HEK293T (cell line): ENCODE measurements around the gene LRRC59.

Source experiments
- BHLHE40 ChIP-seq: fragments of 450-650 bp; IDR thresholded peaks from 2 replicates; pipeline ENCODE4 v1.6.1; 2016; ENCODE audit warnings: mild to moderate bottlenecking, moderate library complexity, borderline replicate concordance
- FOXA1 ChIP-seq: fragments of 450-650 bp; IDR thresholded peaks from 2 replicates; pipeline ENCODE4 v1.6.1; 2016; ENCODE audit warnings: mild to moderate bottlenecking
- FOXK2 ChIP-seq: fragments of 450-650 bp; IDR thresholded peaks from 2 replicates; pipeline ENCODE4 v1.6.1; 2016; ENCODE audit warnings: mild to moderate bottlenecking
- SP1 ChIP-seq: fragments of 450-650 bp; IDR thresholded peaks from 2 replicates; pipeline ENCODE4 v1.6.1; 2017
- ZNF384 ChIP-seq: fragments of 450-650 bp; IDR thresholded peaks from 2 replicates; pipeline ENCODE4 v1.6.1; 2016

GRCh38 chr17:50347117-50347893 is 50.0 kb downstream of the LRRC59 start:
- no peak for TF ChIP-seq FOXK2
- TF ChIP-seq SP1, result no peak
- no peak for TF ChIP-seq ZNF384
- TF ChIP-seq FOXA1, result no peak
- TF ChIP-seq BHLHE40, result no peak
